ENCODE data around the gene TNC.

- TF ChIP-seq CTCF (IDR thresholded peaks at IDR 0.05 in 8 of 11, conservative IDR thresholded peaks at IDR 0.05 in 3 of 11) (no peak), POLR2A (IDR thresholded peaks at IDR 0.05) (no peak)
Observed at GRCh38 chr9:115018547-115019435, 99.2 kb downstream of the TNC start.

Data from spleen (tissue), 7 donors.